Stimulated activated CD8-positive, alpha-beta memory T cell treated with anti-CD3 and anti-CD28 coated beads, Interleukin-15, amount 100 ng/mL, for 4 hours (primary cell): Measurements from ENCODE around the gene ANO1.

Experiments used
- DNase-seq, 2 donors: peaks; one replicate each; pipeline ENCODE4 v3.0.0-alpha.2; 2020; ENCODE audit warnings: low read depth in 2 of 2

The ANO1 gene

GRCh38 chr11:70050243-70050642 lies 27.9 kb upstream of the ANO1 start:
- no peak for DNase-seq

DNA sequence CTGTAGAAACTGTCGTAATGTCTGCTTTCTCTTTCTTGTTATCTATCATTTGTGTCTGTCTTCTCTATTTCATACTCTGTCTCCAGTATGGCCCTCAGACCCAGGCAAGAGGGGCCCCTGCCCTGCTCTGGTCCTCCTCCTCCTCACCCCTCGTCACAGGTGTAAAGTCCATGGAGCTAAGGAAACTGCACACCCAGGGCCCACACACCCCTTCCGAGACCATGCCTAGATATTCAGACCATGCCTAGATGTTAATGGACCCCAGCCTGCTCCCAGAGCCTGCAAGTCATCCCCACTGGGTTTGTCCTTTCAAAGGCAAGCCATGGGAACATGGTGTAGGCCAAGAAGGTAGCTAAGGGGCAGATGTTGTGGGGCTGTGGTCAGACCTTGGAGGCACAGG lies 24.1 kb upstream of the ANO1 start:
- DNase-seq = no peak

DNA sequence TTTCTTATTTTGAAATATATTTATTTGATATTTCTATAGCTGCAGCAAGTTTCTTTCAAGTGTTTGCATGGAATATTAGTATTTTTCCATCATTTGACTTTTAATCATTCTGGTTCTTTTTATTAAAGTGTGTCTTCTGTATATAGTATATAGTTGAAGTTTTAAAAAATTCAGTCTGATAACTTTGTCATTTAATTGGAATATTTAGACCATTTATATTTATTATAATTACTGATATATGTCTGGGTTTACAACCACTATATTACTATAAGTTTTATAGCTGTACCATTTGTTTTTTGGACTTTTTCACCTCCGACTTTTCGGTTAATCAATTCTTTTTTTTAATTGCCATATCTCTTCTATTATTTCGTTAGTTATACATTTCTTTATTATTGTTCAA lies 22.7 kb upstream of the ANO1 start:
- DNase-seq = no peak

- DNase-seq = no peak
Measured at GRCh38 chr11:70057080-70057479, 21.0 kb upstream of the ANO1 start.

GRCh38 chr11:70059971-70060370 lies 18.1 kb upstream of the ANO1 start:
- no peak for DNase-seq

DNA sequence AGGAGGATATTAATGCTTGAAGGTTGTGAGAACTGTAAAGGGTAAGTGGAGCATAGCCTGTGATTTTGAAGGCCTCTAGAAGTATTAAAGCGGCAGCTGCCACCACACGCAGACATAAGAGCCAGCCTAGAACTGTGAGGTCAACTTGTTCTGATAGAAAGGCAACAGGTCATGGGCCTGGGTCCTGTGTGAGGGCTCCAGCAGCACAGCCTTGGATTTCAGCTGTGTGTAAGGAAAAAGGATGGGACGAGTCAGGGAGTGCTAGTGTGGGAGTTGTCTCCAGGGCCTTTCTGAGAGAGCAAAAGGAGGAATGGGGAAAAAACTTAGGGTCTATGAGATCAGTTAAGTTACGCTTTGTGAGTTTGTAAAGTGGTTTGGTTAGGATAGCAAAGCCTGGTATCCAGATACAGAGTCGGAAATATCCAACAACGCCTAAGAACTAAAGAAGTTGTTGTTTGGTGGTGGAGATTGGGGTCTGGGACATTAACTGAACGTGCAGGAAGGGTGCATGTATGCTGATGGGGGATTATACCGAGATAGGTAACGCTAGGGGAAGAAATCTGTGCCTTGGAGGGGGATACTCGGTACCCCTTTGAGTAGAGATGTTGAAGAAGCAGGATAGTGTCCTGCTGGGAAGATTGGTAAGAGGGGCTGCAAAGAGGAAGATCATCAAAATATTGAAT lies 17.4 kb upstream of the ANO1 start:
- no peak for DNase-seq

DNA sequence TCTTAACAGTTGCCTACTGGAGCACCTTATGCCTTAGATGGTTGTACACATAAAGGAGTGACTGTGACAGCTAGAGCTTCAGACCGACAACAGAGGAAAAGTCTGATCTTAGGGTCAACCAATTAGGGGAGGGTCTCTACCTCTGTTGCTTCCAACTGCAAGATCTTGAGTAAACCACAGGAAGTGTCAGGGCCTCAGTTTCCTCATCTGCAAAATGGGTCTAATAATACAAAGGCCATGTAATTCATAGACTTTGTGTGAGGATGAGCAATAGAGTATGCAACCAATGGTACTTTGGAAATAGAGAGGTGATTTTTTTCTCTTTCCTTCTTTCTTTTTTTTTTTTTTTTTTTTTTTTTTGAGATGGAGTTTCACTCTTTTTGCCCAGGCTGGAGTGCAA lies 16.4 kb upstream of the ANO1 start:
- DNase-seq = no peak

- no peak for DNase-seq
Measured at GRCh38 chr11:70063121-70063520, 15.0 kb upstream of the ANO1 start.

- DNase-seq = no peak
Measured at GRCh38 chr11:70063555-70063954, 14.6 kb upstream of the ANO1 start.

DNA sequence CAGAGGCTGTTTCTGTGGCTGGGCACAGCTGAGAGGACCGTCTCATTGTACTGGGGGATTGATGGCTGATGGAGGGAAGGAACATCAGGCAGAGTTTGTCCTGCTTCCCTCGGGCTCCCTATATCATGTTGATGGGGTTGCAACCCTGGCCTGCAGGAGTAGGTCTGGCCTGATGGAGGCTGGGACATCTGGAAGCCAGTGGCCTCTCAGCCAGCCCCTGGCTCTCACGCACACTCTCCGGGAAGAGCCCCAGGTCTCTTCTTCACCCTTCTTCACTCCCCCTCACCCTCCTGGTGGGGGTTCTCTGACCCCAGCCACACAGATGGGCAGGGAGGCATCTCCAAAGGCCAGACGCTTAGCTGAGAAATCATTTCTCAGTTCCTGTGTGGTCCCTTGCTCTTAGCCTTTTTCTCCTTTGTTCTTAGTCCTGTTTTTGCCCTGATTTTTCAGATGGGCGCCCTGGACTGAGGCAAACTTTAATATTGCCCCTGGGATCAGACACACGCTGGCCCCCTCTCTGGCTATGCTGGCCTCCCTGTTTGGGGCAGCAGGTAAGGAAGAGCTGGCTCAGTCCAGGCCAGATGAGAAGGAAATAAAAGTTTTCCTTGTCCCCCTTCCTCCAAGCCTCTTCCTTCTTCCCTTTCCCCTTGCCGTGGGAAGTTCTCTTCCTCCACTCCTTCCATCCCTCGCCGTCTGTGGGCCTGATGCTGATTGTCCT lies 13.9 kb upstream of the ANO1 start:
- DNase-seq = no peak

GRCh38 chr11:70064726-70065317 lies 13.3 kb upstream of the ANO1 start:
- no peak for DNase-seq

GRCh38 chr11:70065318-70066135 lies 12.6 kb upstream of the ANO1 start:
- DNase-seq = no peak

DNA sequence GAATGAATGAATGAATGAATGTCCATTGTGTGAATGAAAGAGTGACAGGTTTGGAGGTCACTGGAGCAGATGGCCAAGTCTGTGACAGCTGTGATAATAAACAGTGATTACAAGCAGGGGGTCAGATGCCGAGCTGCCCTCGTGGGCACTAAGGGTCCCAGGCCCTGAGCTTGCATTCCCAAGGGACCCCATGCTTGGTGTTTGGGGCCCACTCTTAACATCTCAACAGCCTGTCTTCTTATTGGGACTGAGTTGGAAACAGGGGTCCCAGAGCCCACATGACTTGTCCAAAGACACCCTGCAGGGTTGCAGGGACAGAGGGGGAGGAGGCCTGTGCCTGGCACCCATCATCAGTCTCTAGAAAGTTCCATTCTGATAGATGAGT lies 12.0 kb upstream of the ANO1 start:
- no peak for DNase-seq

GRCh38 chr11:70066628-70067027 lies 11.5 kb upstream of the ANO1 start:
- DNase-seq = no peak

- no peak for DNase-seq
Measured at GRCh38 chr11:70067036-70067435, 11.1 kb upstream of the ANO1 start.

- DNase-seq = no peak
Measured at GRCh38 chr11:70067591-70068341, 10.4 kb upstream of the ANO1 start.

GRCh38 chr11:70068345-70068744 lies 9.8 kb upstream of the ANO1 start:
- no peak for DNase-seq

GRCh38 chr11:70068950-70069349 lies 9.2 kb upstream of the ANO1 start:
- DNase-seq = no peak

- DNase-seq = no peak
Measured at GRCh38 chr11:70070706-70071105, 7.4 kb upstream of the ANO1 start.

GRCh38 chr11:70071996-70072395 lies 6.1 kb upstream of the ANO1 start:
- DNase-seq = no peak

- no peak for DNase-seq
Measured at GRCh38 chr11:70072461-70072860, 5.7 kb upstream of the ANO1 start.
